GM15510 (cell line): Measurements from ENCODE around the gene NT5C.

Source experiments
- POLR2A ChIP-seq: IDR thresholded peaks from 3 replicates; pipeline ENCODE4 v1.6.1; 2011; ENCODE audit warnings: borderline replicate concordance; ENCODE audit not compliant: insufficient read length; ENCODE audit errors: extremely low read depth

NT5C gene

GRCh38 chr17:75131278-75132017, at the start of gene NT5C:
NT5C (minus strand) TSS chr17:75131742; CDS start chr17:75131707, 35 bp downstream.
- TF ChIP-seq POLR2A: peak; percentile 96

- TF ChIP-seq POLR2A: no peak
Observed at GRCh38 chr17:75181110-75181509, 49.6 kb upstream of the NT5C start.

GRCh38 chr17:75178453-75178852, 46.9 kb upstream of the NT5C start:
- TF ChIP-seq POLR2A: no peak

- TF ChIP-seq POLR2A: no peak
Observed at GRCh38 chr17:75176625-75177024, 45.1 kb upstream of the NT5C start.

- TF ChIP-seq POLR2A: no peak
Observed at GRCh38 chr17:75174996-75175395, 43.5 kb upstream of the NT5C start.

- TF ChIP-seq POLR2A: no peak
Observed at GRCh38 chr17:75173526-75173925, 42.0 kb upstream of the NT5C start.

- no peak for TF ChIP-seq POLR2A
Observed at GRCh38 chr17:75168998-75169397, 37.5 kb upstream of the NT5C start.

- no peak for TF ChIP-seq POLR2A
Observed at GRCh38 chr17:75163074-75163473, 31.5 kb upstream of the NT5C start.

- no peak for TF ChIP-seq POLR2A
Observed at GRCh38 chr17:75160211-75160610, 28.7 kb upstream of the NT5C start.

GRCh38 chr17:75159196-75160031, 27.9 kb upstream of the NT5C start:
- TF ChIP-seq POLR2A: no peak

- TF ChIP-seq POLR2A: no peak
Observed at GRCh38 chr17:75155191-75155601, 23.7 kb upstream of the NT5C start.

- peak; percentile 100 for TF ChIP-seq POLR2A
Observed at GRCh38 chr17:75154195-75155106, 22.9 kb upstream of the NT5C start, which contains the start of gene JPT1. JPT1 (minus strand) TSS chr17:75154512; CDS start chr17:75154397, 115 bp downstream.

GRCh38 chr17:75153780-75154194, 22.2 kb upstream of the NT5C start:
- TF ChIP-seq POLR2A: no peak

GRCh38 chr17:75152922-75153779, 21.6 kb upstream of the NT5C start:
- TF ChIP-seq POLR2A: peak; percentile 22
